ENCODE results near the gene PLCB4. TPM values are rescaled to one million over a fixed set of nuclear protein-coding genes. Genes with fewer than 3 reads are reported as not detected.

Gene PLCB4
- polyA plus RNA-seq, 1 donor (not counting 4 experiments of a cell fraction or from before 2014, with no cell fraction given): 4.1 TPM

- no peaks in the 10 kb centered on the region for H3K27me3 ChIP-seq (ENCODE audit: control insufficient read depth, extremely low read depth, insufficient read depth, low read length)
- no peak overlapping the region for H3K9ac ChIP-seq (ENCODE audit: control insufficient read depth, extremely low read depth, insufficient read depth, low read length)
- H2AFZ ChIP-seq (ENCODE audit: control insufficient read depth, low read length): no peak overlapping the region
- H3K4me1 ChIP-seq (ENCODE audit: control insufficient read depth, extremely low read depth, insufficient read depth, low read length): no peaks in the 10 kb centered on the region
- no peak for DNase-seq (ENCODE audit: low read depth, low spot score)
- no peaks in the 10 kb centered on the region for H3K9me3 ChIP-seq (ENCODE audit: control insufficient read depth, low read depth, low read length)
- no peaks in the 10 kb centered on the region for H3K79me2 ChIP-seq (ENCODE audit: control insufficient read depth, insufficient read depth, low read length)
- FAIRE-seq: no peak
- TF ChIP-seq, protein P1, sequence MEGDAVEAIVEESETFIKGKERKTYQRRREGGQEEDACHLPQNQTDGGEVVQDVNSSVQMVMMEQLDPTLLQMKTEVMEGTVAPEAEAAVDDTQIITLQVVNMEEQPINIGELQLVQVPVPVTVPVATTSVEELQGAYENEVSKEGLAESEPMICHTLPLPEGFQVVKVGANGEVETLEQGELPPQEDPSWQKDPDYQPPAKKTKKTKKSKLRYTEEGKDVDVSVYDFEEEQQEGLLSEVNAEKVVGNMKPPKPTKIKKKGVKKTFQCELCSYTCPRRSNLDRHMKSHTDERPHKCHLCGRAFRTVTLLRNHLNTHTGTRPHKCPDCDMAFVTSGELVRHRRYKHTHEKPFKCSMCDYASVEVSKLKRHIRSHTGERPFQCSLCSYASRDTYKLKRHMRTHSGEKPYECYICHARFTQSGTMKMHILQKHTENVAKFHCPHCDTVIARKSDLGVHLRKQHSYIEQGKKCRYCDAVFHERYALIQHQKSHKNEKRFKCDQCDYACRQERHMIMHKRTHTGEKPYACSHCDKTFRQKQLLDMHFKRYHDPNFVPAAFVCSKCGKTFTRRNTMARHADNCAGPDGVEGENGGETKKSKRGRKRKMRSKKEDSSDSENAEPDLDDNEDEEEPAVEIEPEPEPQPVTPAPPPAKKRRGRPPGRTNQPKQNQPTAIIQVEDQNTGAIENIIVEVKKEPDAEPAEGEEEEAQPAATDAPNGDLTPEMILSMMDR (optimal IDR thresholded peaks at IDR 0.05 in 1 of 3, IDR thresholded peaks at IDR 0.05 in 1 of 3, conservative IDR thresholded peaks at IDR 0.05 in 1 of 3; ENCODE audit: extremely low read depth in 1 of 3, insufficient read depth in 2 of 3, low read length in 3 of 3): no peak
- H3K9me1 ChIP-seq (ENCODE audit: control insufficient read depth, extremely low read depth, insufficient read depth, low read length): no peaks in the 10 kb centered on the region
- dilution Hi-C loops (cut with MboI; ENCODE audit: extremely low pct_ligation_motif_present, low sequenced_read_pairs): no loop called here
- H3K4me3 ChIP-seq (ENCODE audit: control insufficient read depth in 2 of 3, extremely low read depth in 1 of 3, insufficient read depth in 2 of 3, low read depth in 1 of 3, low read length in 3 of 3): no peak overlapping the region
- no peaks in the 10 kb centered on the region for H3K36me3 ChIP-seq (ENCODE audit: control insufficient read depth in 2 of 2, extremely low read depth in 1 of 2, insufficient read depth in 2 of 2, low read length in 2 of 2)
- H4K20me1 ChIP-seq (ENCODE audit: control insufficient read depth, extremely low read depth, insufficient read depth, low read length): no peaks in the 10 kb centered on the region
- no peak overlapping the region for H3K27ac ChIP-seq (ENCODE audit: control insufficient read depth, insufficient read depth, low read length)
- no peak overlapping the region for H3K4me2 ChIP-seq (ENCODE audit: control insufficient read depth, extremely low read depth, insufficient read depth, low read depth, low read length)
These were observed 127.2 kb downstream of the PLCB4 start for GRCh38 chr20:9196110-9196509.

DNA sequence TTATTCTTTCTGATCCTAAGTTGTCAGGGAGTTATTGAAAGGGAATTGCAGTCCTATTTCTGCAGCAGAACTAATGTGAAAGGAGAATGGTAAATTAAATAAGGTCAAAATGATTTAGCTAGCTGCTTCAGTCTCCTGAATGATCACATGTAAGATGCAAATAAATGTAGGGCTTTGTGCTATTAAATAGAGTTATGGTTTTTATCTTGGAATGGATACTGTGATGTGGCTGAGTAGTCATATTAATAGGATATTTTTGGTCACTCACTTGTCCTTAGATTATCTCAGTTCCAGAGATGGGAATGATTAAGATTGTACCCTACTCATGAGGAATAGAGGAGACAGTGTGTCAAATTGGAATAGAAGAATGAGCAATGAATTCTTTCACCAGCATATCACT lies 129.6 kb downstream of the PLCB4 start:
- no peak overlapping the region for H3K9ac ChIP-seq (ENCODE audit: control insufficient read depth, extremely low read depth, insufficient read depth, low read length)
- H2AFZ ChIP-seq (ENCODE audit: control insufficient read depth, low read length): no peak overlapping the region
- H3K4me3 ChIP-seq (ENCODE audit: control insufficient read depth in 2 of 3, extremely low read depth in 1 of 3, insufficient read depth in 2 of 3, low read depth in 1 of 3, low read length in 3 of 3): no peak overlapping the region
- H3K27me3 ChIP-seq (ENCODE audit: control insufficient read depth, extremely low read depth, insufficient read depth, low read length): no peaks in the 10 kb centered on the region
- H3K36me3 ChIP-seq (ENCODE audit: control insufficient read depth in 2 of 2, extremely low read depth in 1 of 2, insufficient read depth in 2 of 2, low read length in 2 of 2): no peaks in the 10 kb centered on the region
- H3K4me2 ChIP-seq (ENCODE audit: control insufficient read depth, extremely low read depth, insufficient read depth, low read depth, low read length): no peak overlapping the region
- no peaks in the 10 kb centered on the region for H3K9me3 ChIP-seq (ENCODE audit: control insufficient read depth, low read depth, low read length)
- no peaks in the 10 kb centered on the region for H4K20me1 ChIP-seq (ENCODE audit: control insufficient read depth, extremely low read depth, insufficient read depth, low read length)
- FAIRE-seq (no peak), DNase-seq (ENCODE audit: low read depth, low spot score) (no peak)
- dilution Hi-C loops (cut with MboI; ENCODE audit: extremely low pct_ligation_motif_present, low sequenced_read_pairs): no loop called here
- H3K79me2 ChIP-seq (ENCODE audit: control insufficient read depth, insufficient read depth, low read length): no peaks in the 10 kb centered on the region
- TF ChIP-seq, protein P1 (optimal IDR thresholded peaks at IDR 0.05 in 1 of 3, IDR thresholded peaks at IDR 0.05 in 1 of 3, conservative IDR thresholded peaks at IDR 0.05 in 1 of 3; ENCODE audit: extremely low read depth in 1 of 3, insufficient read depth in 2 of 3, low read length in 3 of 3): no peak
- no peak for TF ChIP-seq EZH2 (IDR thresholded peaks at IDR 0.05; ENCODE audit: low read length)
- H3K4me1 ChIP-seq (ENCODE audit: control insufficient read depth, extremely low read depth, insufficient read depth, low read length): no peaks in the 10 kb centered on the region
- no peak overlapping the region for H3K27ac ChIP-seq (ENCODE audit: control insufficient read depth, insufficient read depth, low read length)
- no peaks in the 10 kb centered on the region for H3K9me1 ChIP-seq (ENCODE audit: control insufficient read depth, extremely low read depth, insufficient read depth, low read length)
